Glutamatergic neuron (in vitro differentiated cells): Measurements from ENCODE around the gene SIGLEC12. TPM values are rescaled to one million over a fixed set of nuclear protein-coding genes. Genes with fewer than 3 reads are reported as not detected.

Experiments
- DNase-seq: peaks from one replicate; pipeline ENCODE4 v3.0.0; 2022
- H3K27ac Mint-ChIP-seq: one replicate; pipeline ENCODE4 v1.8.0; 2020; ENCODE audit warnings: mild to moderate bottlenecking, mixed read lengths, inconsistent platforms; ENCODE audit not compliant: unreplicated experiment
- H3K27me3 Mint-ChIP-seq: one replicate; pipeline ENCODE4 v1.8.0; 2020; ENCODE audit warnings: mild to moderate bottlenecking, moderate library complexity, mixed read lengths, inconsistent platforms; ENCODE audit not compliant: unreplicated experiment
- H3K36me3 Mint-ChIP-seq: one replicate; pipeline ENCODE4 v1.8.0; 2020; ENCODE audit warnings: mild to moderate bottlenecking, mixed read lengths, inconsistent platforms; ENCODE audit not compliant: unreplicated experiment
- H3K4me1 Mint-ChIP-seq: one replicate; pipeline ENCODE4 v1.8.0; 2020; ENCODE audit warnings: mild to moderate bottlenecking, low read depth, mixed read lengths, inconsistent platforms; ENCODE audit not compliant: unreplicated experiment
- H3K4me3 Mint-ChIP-seq: one replicate; pipeline ENCODE4 v1.8.0; 2020; ENCODE audit warnings: mild to moderate bottlenecking, mixed read lengths, inconsistent platforms; ENCODE audit not compliant: unreplicated experiment
- H3K9me3 Mint-ChIP-seq: one replicate; pipeline ENCODE4 v1.8.0; 2020; ENCODE audit warnings: mild to moderate bottlenecking, moderate library complexity, mixed read lengths, inconsistent platforms; ENCODE audit not compliant: unreplicated experiment
- CTCF ChIP-seq: fragments of 200-600 bp; sonication (generic); IDR thresholded peaks from one replicate; pipeline ENCODE4 v1.5.0; 2021; ENCODE audit not compliant: partially characterized antibody, unreplicated experiment
- total RNA-seq: library from RNA; stranded (reverse); fragmentation: NEBNext Ultra II Directional; extraction: Animal tissue kit (Norgen Biotek cat#: 25700); gene quantifications from one replicate; pipeline ENCODE4 v1.2.1, GENCODE V29; 2021; ENCODE audit not compliant: unreplicated experiment

Gene SIGLEC12
- total RNA-seq, 1 donor from 2014 or later = not detected

DNA sequence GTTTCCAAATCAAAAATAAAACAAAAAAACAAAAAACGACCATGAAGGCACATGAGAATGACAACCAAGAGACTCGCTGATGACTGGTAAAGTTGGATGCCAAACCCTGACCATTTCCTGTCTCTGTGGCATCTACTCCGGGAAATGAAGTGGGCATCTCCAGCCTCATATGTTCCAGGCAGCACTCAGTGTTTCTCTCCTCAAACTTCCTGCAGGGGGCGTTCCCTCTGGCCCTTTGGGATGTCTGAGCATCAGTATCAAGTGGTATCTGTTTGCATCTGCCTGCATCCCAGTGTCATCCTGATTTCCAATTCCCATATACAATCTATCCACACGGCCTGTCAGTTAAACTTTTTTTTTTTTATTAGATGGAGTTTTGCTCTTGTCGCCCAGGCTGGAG, 9.8 kb upstream of the SIGLEC12 start:
- TF ChIP-seq CTCF = peak; percentile 54
- no peak overlapping the region for H3K27ac Mint-ChIP-seq
- H3K4me3 Mint-ChIP-seq = no peak overlapping the region
- peak; percentile 49 for DNase-seq
- H3K4me1 Mint-ChIP-seq = no peaks in the 10 kb centered on the region
- H3K27me3 Mint-ChIP-seq = peaks cover 6% of the 10 kb centered on the region
- H3K9me3 Mint-ChIP-seq = peaks cover 2% of the 10 kb centered on the region
- no peaks in the 10 kb centered on the region for H3K36me3 Mint-ChIP-seq

DNA sequence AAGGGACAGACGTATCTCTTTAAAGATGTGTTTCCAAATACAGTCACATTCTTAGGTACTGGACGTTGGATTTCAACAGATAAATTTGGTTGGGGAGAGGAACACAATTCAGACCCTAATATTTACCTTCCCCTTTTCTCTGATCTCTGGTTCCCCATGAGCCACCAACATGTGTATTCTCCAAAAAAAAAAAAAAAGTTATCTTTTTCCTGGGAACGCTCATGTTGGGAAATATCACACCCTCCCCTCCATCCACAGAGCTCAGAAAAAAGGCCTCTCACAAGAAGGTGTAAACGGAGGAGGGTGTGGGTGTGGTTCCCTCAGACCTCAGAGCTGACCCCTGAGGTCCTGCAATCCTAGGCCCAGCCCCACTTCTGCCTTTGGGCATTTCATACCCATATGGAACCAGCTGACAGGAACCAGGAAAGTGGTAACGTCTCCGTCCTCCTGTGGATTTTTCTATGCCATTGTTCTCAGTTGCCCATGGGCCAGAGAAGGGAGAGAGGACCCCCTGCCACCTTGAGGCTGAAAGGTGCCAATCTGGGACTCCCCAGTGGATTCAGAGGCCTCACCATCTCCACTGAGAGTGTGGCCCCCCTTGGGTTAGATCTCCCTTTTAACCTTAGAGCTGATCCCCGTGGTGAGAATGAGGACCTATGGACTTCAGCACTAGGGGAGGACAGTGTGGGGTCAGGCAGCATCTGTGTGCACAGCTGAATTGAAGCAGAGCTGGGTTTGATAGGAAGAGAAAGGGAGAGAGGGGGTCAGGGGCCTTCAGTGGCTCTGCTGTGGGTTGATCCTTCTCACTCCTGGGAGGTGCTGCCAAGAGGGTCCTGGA, 8.4 kb upstream of the SIGLEC12 start:
- DNase-seq = no peak
- Mint-ChIP-seq H3K36me3 (no peaks in the 10 kb centered on the region), H3K9me3 (peaks cover 2% of the 10 kb centered on the region), H3K27ac (no peak overlapping the region), H3K4me1 (no peaks in the 10 kb centered on the region), H3K4me3 (no peak overlapping the region), H3K27me3 (peaks cover 6% of the 10 kb centered on the region)
- no peak for TF ChIP-seq CTCF

DNA sequence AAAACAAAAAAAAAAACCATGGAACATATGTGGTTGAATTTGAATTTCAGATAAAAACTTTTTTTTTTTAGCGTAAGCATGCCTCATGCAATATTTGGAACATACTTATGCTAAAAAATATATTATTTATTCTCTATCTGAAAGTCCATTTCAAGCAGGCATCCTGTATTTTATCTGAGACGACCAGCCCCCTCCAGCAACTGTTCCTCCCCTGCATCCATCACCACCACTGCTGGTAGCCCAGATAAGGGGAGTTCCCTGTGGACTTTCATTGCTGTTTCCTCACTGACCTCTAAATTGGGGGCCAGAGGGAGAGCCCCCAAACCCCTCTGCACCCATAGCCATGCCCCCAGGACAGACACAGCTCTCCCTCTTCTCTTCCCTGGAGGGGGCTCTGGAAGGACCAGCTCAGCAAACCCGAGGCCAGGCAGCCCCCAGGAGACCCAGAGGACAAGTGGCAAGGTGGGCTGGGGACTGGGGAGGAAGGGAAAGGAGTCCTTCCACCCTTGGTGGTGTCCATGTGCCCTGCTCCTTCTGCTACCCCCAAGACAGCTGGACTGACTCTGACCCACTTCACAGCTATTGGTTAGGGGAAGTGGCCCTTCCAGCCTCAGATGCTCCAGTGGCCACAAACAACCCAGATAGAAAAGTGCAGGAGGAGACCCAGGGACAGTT, 6.6 kb upstream of the SIGLEC12 start:
- peaks cover 4% of the 10 kb centered on the region for H3K27me3 Mint-ChIP-seq
- no peaks in the 10 kb centered on the region for H3K4me1 Mint-ChIP-seq
- TF ChIP-seq CTCF = no peak
- H3K27ac Mint-ChIP-seq = no peak overlapping the region
- DNase-seq = no peak
- no peak overlapping the region for H3K4me3 Mint-ChIP-seq
- H3K36me3 Mint-ChIP-seq = no peaks in the 10 kb centered on the region
- H3K9me3 Mint-ChIP-seq = peaks cover 4% of the 10 kb centered on the region

- TF ChIP-seq CTCF = no peak
- Mint-ChIP-seq H3K9me3 (peaks cover 4% of the 10 kb centered on the region), H3K27me3 (peaks cover 4% of the 10 kb centered on the region), H3K36me3 (no peaks in the 10 kb centered on the region), H3K27ac (no peak overlapping the region), H3K4me3 (no peak overlapping the region), H3K4me1 (no peaks in the 10 kb centered on the region)
- no peak for DNase-seq
Measured at GRCh38 chr19:51507640-51508058, 6.0 kb upstream of the SIGLEC12 start.

- no peak overlapping the region for H3K27ac Mint-ChIP-seq
- peaks cover 4% of the 10 kb centered on the region for H3K27me3 Mint-ChIP-seq
- H3K36me3 Mint-ChIP-seq = no peaks in the 10 kb centered on the region
- DNase-seq = no peak
- H3K4me1 Mint-ChIP-seq = no peaks in the 10 kb centered on the region
- H3K4me3 Mint-ChIP-seq = no peak overlapping the region
- no peak for TF ChIP-seq CTCF
- H3K9me3 Mint-ChIP-seq = peaks cover 4% of the 10 kb centered on the region
Measured at GRCh38 chr19:51507192-51507591, 5.6 kb upstream of the SIGLEC12 start.
